Keratinocyte (primary cell): ENCODE results near the gene ZFPM1. TPM values are rescaled to one million over a fixed set of nuclear protein-coding genes. Genes with fewer than 3 reads are reported as not detected.

Experiments
- DNase-seq: peaks from one replicate; pipeline ENCODE4 v3.0.0-alpha.2; 2011; ENCODE audit warnings: low read depth, missing footprints, low spot score
- FAIRE-seq: peaks from 2 replicates; lab custom pipeline; 2011; peaks lifted over from hg19 to GRCh38; lab: Jason Lieb, UNC
- H2AFZ ChIP-seq: 2 replicates; pipeline ENCODE4 v1.6.0; 2012; ENCODE audit warnings: low read length, control low read depth, inconsistent platforms; ENCODE audit not compliant: control insufficient read depth
- H3K27ac ChIP-seq: 2 replicates; pipeline ENCODE4 v1.5.1; 2011; ENCODE audit warnings: low read length; ENCODE audit not compliant: control insufficient read depth, insufficient read depth
- H3K27me3 ChIP-seq: 3 replicates; pipeline ENCODE4 v1.6.0; 2011; ENCODE audit warnings: low read length; ENCODE audit not compliant: control insufficient read depth, insufficient read depth; ENCODE audit errors: extremely low read depth
- H3K36me3 ChIP-seq, 2 experiments: 2 replicates in 1 of 2; 3 replicates in 1 of 2; pipeline ENCODE4 v1.5.1; 2011; ENCODE audit warnings: low read length in 2 of 2, mild to moderate bottlenecking in 1 of 2; ENCODE audit not compliant: control insufficient read depth in 2 of 2, insufficient read depth in 2 of 2; ENCODE audit errors: extremely low read depth in 1 of 2
- H3K4me1 ChIP-seq: 3 replicates; pipeline ENCODE4 v1.5.1; 2011; ENCODE audit warnings: low read length; ENCODE audit not compliant: control insufficient read depth, insufficient read depth; ENCODE audit errors: extremely low read depth
- H3K4me2 ChIP-seq: 3 replicates; pipeline ENCODE4 v1.6.0; 2011; ENCODE audit warnings: low read depth, low read length; ENCODE audit not compliant: control insufficient read depth, insufficient read depth; ENCODE audit errors: extremely low read depth
- H3K4me3 ChIP-seq, 3 experiments: fragments of 200-600 bp in 1 of 3; sonication (generic) in 1 of 3; 2 replicates in 2 of 3; 3 replicates in 1 of 3; pipeline ENCODE4 v1.5.1; 2011 to 2016; ENCODE audit warnings: low read length in 3 of 3, mild to moderate bottlenecking in 3 of 3, control low read depth in 2 of 3, inconsistent platforms in 1 of 3, low read depth in 1 of 3, mixed read lengths in 1 of 3, mixed run types in 1 of 3, moderate library complexity in 1 of 3; ENCODE audit not compliant: control insufficient read depth in 2 of 3, insufficient read depth in 2 of 3; ENCODE audit errors: extremely low read depth in 1 of 3
- H3K79me2 ChIP-seq: 2 replicates; pipeline ENCODE4 v1.6.0; 2012; ENCODE audit warnings: low read length; ENCODE audit not compliant: control insufficient read depth, insufficient read depth
- H3K9ac ChIP-seq: 3 replicates; pipeline ENCODE4 v1.6.0; 2011; ENCODE audit warnings: low read length; ENCODE audit not compliant: control insufficient read depth, insufficient read depth; ENCODE audit errors: extremely low read depth
- H3K9me1 ChIP-seq: 3 replicates; pipeline ENCODE4 v1.6.0; 2011; ENCODE audit warnings: low read length; ENCODE audit not compliant: control insufficient read depth, insufficient read depth; ENCODE audit errors: extremely low read depth
- H3K9me3 ChIP-seq: 2 replicates; pipeline ENCODE4 v1.5.1; 2012; ENCODE audit warnings: low read depth, low read length; ENCODE audit not compliant: control insufficient read depth
- H4K20me1 ChIP-seq: 3 replicates; pipeline ENCODE4 v1.6.0; 2011; ENCODE audit warnings: low read length; ENCODE audit not compliant: control insufficient read depth, insufficient read depth; ENCODE audit errors: extremely low read depth
- CTCF ChIP-seq, 3 experiments: IDR thresholded peaks in 1 of 3; conservative IDR thresholded peaks in 1 of 3; optimal IDR thresholded peaks in 1 of 3; 2 replicates in 2 of 3; 3 replicates in 1 of 3; pipeline versions ENCODE3 to v1.5.1; 2011; ENCODE audit warnings: low read length in 3 of 3, mild to moderate bottlenecking in 3 of 3, moderate library complexity in 2 of 3, control low read depth in 1 of 3, inconsistent platforms in 1 of 3; ENCODE audit not compliant: insufficient read depth in 2 of 3; ENCODE audit errors: extremely low read depth in 1 of 3
- EZH2 ChIP-seq: IDR thresholded peaks from one replicate; pipeline ENCODE4 v1.6.1; 2012; ENCODE audit warnings: inconsistent platforms, mild to moderate bottlenecking, low read length, moderate library complexity
- dilution Hi-C: fragments of 300-500 bp; cut with MboI; formaldehyde crosslinking; loops from one replicate; pipeline ENCODE4 v1.7.0; 2020; ENCODE audit warnings: low sequenced_read_pairs; ENCODE audit not compliant: extremely low pct_ligation_motif_present
- polyA plus RNA-seq, 5 experiments: library from polyadenylated mRNA; depleted of rRNA in 3 of 5; stranded (reverse) in 3 of 5; stranded (forward) in 1 of 5; unstranded in 1 of 5; fragments of >200 nt; gene quantifications; 1 replicate in 1 of 5; 2 replicates in 3 of 5; 3 replicates in 1 of 5; pipeline versions ENCODE4 v1.2.1 to v1.2.3, GENCODE V29; 2011 to 2012; ENCODE audit warnings: missing spikeins in 2 of 5, low read depth in 1 of 5, low replicate concordance in 1 of 5

The ZFPM1 gene
- polyA plus RNA-seq, 1 donor (not counting 4 experiments of a cell fraction or from before 2014, with no cell fraction given): 0.42 TPM

- Histone ChIP-seq H3K4me2 (no peak overlapping the region), H3K27ac (no peak overlapping the region), H3K9me1 (no peaks in the 10 kb centered on the region), H2AFZ (no peak overlapping the region), H3K79me2 (no peaks in the 10 kb centered on the region), H3K4me1 (no peaks in the 10 kb centered on the region), H3K36me3 (no peaks in the 10 kb centered on the region), H3K9me3 (no peaks in the 10 kb centered on the region), H3K4me3 (no peak overlapping the region), H3K9ac (no peak overlapping the region), H4K20me1 (no peaks in the 10 kb centered on the region), H3K27me3 (peaks cover 45% of the 10 kb centered on the region)
- no peak for TF ChIP-seq CTCF (optimal IDR thresholded peaks at IDR 0.05 in 1 of 3, IDR thresholded peaks at IDR 0.05 in 1 of 3, conservative IDR thresholded peaks at IDR 0.05 in 1 of 3; ENCODE audit: extremely low read depth in 1 of 3, insufficient read depth in 2 of 3, low read length in 3 of 3)
- no peak for TF ChIP-seq EZH2
- FAIRE-seq (no peak), DNase-seq (no peak)
- dilution Hi-C loops: no loop called here
These were observed 97.2 kb downstream of the ZFPM1 start for GRCh38 chr16:88550246-88550661.

GRCh38 chr16:88552166-88552565 is 99.1 kb downstream of the ZFPM1 start:
- Histone ChIP-seq H3K4me2 (no peak overlapping the region), H3K4me3 (no peak overlapping the region), H3K79me2 (no peaks in the 10 kb centered on the region), H3K36me3 (no peaks in the 10 kb centered on the region), H3K27me3 (peaks cover 35% of the 10 kb centered on the region), H2AFZ (no peak overlapping the region), H3K4me1 (no peaks in the 10 kb centered on the region), H3K9ac (no peak overlapping the region), H3K9me3 (no peaks in the 10 kb centered on the region), H4K20me1 (no peaks in the 10 kb centered on the region), H3K9me1 (no peaks in the 10 kb centered on the region), H3K27ac (no peak overlapping the region)
- dilution Hi-C loops: no loop called here
- DNase-seq: no peak
- FAIRE-seq: no peak
- TF ChIP-seq CTCF (optimal IDR thresholded peaks at IDR 0.05 in 1 of 3, IDR thresholded peaks at IDR 0.05 in 1 of 3, conservative IDR thresholded peaks at IDR 0.05 in 1 of 3; ENCODE audit: extremely low read depth in 1 of 3, insufficient read depth in 2 of 3, low read length in 3 of 3): no peak
- TF ChIP-seq EZH2: no peak
